ENCODE results near the gene AK1.

DNA sequence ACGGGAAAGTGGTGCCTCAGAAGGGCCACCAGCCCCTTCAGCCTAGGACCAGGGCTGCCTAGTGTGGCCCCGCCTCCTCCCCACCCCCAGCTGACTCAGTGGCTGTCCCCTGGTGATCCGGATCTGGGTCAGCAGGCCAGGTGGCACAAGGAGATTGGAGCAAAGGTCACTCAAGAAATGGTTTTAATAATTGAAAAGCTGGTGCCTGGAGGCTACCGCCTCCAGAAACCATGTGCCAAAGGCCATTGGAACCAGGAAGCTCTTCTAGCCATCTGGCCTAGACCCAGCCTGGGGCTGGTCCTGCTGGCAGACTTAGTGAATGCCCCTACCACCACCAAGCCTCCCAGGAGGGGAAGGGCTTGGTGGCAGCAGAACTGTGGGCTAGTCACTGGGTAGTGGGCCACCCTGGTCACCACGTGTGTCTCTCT lies 37.9 kb upstream of the AK1 start:
- TF ChIP-seq CTCF (conservative IDR thresholded peaks at IDR 0.05; ENCODE audit: low read length) = no peak
- no peak for TF ChIP-seq EZH2phosphoT487 (IDR thresholded peaks at IDR 0.05; ENCODE audit: borderline replicate concordance, low read depth, low read length)

Measured in OCI-LY7 (cell line).